Coronary artery (tissue), 2 donors: ENCODE data around the gene PER2.

Experiments used
- DNase-seq: peaks from one replicate; pipeline ENCODE4 v3.0.0-alpha.2; 2017; ENCODE audit warnings: low spot score
- H3K27ac ChIP-seq, 2 donors: fragments of 200-600 bp; sonication (generic); one replicate each; pipeline ENCODE4 v1.5.1; 2016 to 2019
- H3K4me3 ChIP-seq: fragments of 200-600 bp; sonication (generic); 2 replicates; pipeline ENCODE4 v1.5.1; 2016; ENCODE audit warnings: mild to moderate bottlenecking, moderate library complexity
- TF ChIP-seq, protein P1 (sequence below): fragments of 200-600 bp; sonication (generic); IDR thresholded peaks from one replicate; pipeline ENCODE4 v1.5.1; 2019; ENCODE audit warnings: antibody characterized with exemption

The PER2 gene

DNA sequence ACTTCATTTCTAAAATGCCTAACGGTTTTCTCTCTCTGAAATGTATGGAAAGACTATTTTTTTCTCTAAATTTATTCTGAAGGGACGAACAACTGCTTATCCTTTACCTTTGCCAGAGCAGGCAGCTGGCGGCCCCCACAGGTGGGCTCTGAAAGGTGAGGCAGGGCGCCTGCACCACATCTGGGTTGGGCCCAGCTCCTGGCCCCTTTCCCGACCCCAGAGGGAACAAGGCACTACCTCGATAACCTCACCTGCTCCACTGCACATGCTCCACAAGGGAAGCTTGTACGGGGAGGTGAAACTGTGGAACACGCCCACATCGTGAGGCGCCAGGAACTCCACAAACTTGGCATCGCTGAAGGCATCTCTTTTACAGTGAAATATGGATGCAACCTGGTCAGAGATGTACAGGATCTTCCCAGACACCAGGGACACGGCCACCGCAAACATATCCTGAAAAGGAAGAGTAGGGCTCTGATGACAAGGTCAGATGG lies 17.3 kb downstream of the PER2 start:
- Histone ChIP-seq H3K4me3 (no peak overlapping the region), H3K27ac (no peak overlapping the region)
- TF ChIP-seq, protein P1, sequence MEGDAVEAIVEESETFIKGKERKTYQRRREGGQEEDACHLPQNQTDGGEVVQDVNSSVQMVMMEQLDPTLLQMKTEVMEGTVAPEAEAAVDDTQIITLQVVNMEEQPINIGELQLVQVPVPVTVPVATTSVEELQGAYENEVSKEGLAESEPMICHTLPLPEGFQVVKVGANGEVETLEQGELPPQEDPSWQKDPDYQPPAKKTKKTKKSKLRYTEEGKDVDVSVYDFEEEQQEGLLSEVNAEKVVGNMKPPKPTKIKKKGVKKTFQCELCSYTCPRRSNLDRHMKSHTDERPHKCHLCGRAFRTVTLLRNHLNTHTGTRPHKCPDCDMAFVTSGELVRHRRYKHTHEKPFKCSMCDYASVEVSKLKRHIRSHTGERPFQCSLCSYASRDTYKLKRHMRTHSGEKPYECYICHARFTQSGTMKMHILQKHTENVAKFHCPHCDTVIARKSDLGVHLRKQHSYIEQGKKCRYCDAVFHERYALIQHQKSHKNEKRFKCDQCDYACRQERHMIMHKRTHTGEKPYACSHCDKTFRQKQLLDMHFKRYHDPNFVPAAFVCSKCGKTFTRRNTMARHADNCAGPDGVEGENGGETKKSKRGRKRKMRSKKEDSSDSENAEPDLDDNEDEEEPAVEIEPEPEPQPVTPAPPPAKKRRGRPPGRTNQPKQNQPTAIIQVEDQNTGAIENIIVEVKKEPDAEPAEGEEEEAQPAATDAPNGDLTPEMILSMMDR: no peak
- DNase-seq: no peak

- TF ChIP-seq, protein P1: no peak
- Histone ChIP-seq H3K4me3 (no peak overlapping the region), H3K27ac (no peak overlapping the region)
- no peak for DNase-seq
These were observed 17.8 kb downstream of the PER2 start for GRCh38 chr2:238270606-238271005.

- H3K4me3 ChIP-seq: no peak overlapping the region
- DNase-seq: no peak
- TF ChIP-seq, protein P1: no peak
- H3K27ac ChIP-seq: no peak overlapping the region
These were observed 18.7 kb downstream of the PER2 start for GRCh38 chr2:238269741-238270140.

GRCh38 chr2:238267884-238268680 lies 20.3 kb downstream of the PER2 start:
- Histone ChIP-seq H3K4me3 (no peak overlapping the region), H3K27ac (no peak overlapping the region)
- DNase-seq: no peak
- TF ChIP-seq, protein P1: no peak

DNA sequence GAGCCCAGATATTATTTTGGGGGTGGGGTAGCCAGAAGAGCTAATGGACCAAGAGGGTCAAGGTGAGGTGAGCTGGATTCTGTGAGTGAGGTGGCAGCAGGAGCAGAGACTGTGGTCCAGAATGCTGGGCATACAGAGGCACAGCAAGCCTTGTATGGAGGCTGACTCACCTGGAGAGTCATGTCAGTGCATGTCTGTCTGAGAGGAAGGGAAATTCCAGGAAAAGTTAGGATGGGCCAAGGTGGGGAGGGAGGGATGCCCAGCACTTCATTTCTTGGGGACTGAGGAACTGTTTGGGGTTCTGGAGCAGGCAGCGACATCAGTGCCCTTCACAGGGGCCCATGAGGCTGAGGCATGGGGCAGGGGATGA lies 21.1 kb downstream of the PER2 start:
- H3K4me3 ChIP-seq: no peak overlapping the region
- no peak overlapping the region for H3K27ac ChIP-seq
- DNase-seq: no peak
- TF ChIP-seq, protein P1: no peak

DNA sequence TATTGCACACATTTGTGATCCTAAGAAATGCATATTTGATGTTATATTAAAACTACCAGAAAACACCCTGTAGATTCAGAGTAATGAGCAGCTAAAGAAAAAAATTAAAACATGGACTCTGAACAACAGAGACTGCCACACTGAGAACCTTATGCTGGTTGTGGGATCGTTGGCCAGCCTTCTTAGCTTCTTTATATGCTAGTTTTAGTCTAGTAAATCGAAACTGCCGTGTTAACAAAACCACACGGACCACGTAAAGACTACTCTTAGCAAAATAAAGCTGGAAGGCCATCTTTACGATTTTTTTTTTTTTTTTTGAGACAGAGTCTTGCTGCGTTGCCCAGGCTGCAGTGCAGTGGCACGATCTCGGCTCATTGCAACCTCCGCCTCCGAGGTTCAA lies 22.8 kb downstream of the PER2 start:
- H3K4me3 ChIP-seq: no peak overlapping the region
- no peak overlapping the region for H3K27ac ChIP-seq
- TF ChIP-seq, protein P1: no peak
- DNase-seq: no peak

- no peak for DNase-seq
- TF ChIP-seq, protein P1: no peak
- Histone ChIP-seq H3K27ac (peak overlapping the region in 1 of 2 donors; percentile 66), H3K4me3 (no peak overlapping the region)
These were observed 24.3 kb downstream of the PER2 start for GRCh38 chr2:238264072-238264460.
